T follicular helper cell (primary cell): Measurements from ENCODE around the gene SPDYE4.
A peak's percentile ranks its signal among the peaks of the same experiment; 100 is the strongest.

Experiments used
- DNase-seq: peaks from one replicate; pipeline ENCODE4 v3.0.0-alpha.2; 2020; ENCODE audit warnings: low read depth

The SPDYE4 gene

DNA sequence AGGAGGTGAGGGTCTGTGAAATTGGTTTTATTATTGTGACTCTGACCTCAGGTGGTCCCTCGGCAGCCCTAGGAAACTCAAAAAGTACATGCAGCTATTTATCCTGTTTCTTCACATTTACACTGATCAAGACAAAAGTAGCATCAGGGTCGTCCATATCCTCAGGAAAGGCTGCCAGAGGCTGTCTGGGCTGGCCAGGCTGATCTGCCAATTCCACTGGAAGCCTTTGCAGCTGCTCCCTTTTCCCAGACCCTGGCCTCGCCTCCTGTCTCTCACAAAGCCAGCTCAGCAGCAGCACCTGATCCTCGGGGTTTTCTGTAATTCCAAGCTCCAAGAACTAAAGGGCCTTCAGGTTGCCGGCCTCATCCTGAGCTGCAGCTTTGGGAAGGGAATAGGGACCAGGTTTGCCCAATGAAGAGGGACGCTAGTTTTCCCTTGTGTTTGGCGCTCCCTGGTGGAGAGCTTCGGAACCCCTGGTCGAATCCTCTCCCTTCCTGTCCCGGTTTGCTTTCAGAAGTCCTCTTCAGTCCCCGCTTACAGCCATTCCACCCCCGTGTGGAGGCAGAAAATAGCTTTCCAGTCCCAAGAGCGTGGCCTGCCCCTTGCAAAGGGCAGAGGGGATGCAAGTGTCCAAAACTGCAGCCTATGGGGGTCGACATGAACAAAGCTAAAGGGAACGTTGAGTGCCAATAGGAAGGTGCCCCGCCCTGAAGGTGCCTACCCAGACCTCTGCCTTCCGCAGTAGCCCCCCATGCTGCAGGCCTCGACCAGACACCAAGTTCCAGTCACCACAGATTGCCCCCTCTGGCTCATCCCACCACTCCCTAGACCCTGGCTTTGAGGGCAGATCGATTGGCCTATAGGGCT lies 27.4 kb upstream of the SPDYE4 start:
- peak; percentile 35 for DNase-seq

DNA sequence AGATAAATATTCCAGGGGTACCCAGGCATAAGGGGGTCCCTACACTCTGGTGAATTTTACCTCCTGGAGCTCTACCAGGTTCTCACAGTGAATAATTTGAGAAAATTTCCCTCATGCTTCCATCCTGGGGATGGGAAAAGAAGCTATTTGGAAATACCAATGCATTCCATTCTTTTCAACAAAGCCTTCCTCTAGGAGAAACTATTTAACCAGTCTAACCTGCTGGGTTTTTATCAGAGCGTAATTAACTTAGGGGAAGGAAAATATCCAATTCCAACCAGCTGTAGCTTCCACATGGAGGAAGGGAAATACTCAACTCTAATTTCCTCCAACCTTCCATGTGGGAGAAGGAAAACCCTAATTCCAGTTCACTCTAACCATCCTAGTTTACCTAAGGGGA lies 23.8 kb upstream of the SPDYE4 start:
- DNase-seq: no peak

DNA sequence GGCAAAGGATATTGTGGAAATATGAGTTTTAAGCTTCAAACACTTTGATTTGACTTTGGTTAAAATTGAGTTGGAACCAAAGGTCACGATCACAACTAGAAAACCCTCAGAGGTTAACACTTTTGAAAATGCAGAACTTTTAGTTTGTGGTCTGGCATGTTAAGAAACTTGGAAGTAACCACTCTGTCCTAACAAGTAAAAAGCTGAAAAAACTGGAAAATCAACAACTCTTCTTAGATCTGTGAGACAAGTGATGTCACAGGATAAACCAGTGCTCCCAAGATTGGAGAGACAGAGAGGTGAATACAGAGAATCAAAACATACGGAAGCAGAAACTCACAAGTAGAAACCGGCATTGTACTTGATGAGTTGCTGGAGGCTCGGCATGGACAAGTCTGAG lies 23.4 kb upstream of the SPDYE4 start:
- DNase-seq: no peak

DNA sequence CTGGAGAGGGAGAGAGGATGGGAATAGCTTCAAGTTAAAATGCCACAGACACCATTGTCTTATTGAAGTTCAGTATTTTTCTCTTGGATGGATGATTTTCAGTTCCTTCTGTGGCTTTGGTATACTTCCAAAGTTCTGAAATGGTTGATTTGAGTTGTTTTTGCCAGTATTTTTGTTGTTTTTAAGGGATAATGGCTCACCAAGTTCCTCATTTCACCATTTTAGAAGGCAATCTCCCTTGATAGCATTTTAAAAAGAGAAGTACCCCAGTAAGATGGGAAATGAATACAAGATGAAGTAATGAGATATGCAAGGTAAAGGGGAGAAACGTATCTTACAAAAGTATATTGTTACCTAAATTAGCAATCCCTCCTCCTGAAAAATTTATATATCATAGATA lies 18.5 kb upstream of the SPDYE4 start:
- DNase-seq: no peak

DNA sequence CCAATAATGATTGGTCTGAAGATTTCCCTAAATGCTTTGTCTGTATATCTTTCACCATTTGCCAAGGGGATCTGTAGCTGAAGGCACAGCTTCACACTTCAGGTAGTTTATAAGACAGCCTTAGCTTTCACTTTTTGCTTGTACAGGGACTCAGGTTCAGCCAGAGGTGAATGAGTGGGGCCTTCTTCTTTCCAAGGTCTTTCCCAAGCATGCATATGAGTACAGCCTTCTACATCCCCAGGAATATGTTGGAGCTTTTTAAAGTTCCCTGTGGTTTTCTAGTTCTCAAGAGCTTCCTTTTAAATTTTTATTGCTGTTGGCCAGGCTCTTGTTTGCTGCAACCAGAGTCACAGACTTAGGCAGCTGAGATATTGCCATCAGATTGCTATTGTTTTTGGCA lies 17.9 kb upstream of the SPDYE4 start:
- DNase-seq: no peak

GRCh38 chr17:8766731-8767130 lies 8.4 kb upstream of the SPDYE4 start:
- DNase-seq: no peak

GRCh38 chr17:8762012-8762411 lies 3.7 kb upstream of the SPDYE4 start:
- DNase-seq: no peak

GRCh38 chr17:8757189-8757588 lies 1.2 kb downstream of the SPDYE4 start:
- no peak for DNase-seq

GRCh38 chr17:8755590-8756255 lies 2.6 kb downstream of the SPDYE4 start:
- DNase-seq: no peak

DNA sequence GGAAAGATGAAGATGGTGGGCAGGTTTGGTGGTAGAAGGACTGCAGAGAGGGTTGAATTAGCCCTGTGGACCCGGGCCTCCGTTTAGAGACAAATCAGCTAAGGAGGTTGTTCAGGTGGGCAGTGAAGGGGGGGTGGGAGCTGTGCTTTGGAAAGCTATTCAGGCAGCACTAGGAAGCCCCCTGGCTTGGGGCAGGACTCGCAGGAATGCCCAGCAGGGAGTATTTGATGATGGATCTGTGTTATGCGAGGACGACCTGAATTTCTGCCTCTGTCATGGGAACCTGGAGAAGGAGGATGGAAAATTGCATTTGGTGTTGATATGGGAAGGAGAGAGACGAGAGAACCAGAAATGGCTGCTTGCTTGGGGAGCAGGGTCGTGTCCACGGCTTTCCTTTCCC lies 3.5 kb downstream of the SPDYE4 start:
- DNase-seq: no peak

DNA sequence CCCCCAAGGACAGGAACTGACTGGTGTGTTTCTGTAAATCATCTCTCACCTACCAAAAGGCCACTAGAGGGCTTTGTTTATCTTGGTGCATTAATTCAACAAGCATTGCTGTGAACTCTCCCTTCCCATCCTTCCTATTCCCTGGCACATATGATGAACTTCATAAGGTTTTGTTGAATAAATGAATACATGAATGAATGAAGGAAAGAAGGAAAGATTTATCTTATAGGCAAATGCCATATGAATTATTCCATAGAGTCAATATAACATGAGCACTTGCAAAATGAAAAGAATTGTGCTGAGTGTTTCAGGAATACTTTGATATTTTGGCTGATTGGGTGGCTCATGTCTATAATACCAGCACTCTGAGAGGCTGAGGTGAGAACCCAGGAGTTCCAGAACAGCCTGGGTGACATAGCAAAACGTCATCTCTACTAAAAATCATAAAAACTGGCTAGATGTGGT lies 4.3 kb downstream of the SPDYE4 start:
- DNase-seq: no peak

GRCh38 chr17:8753136-8753975 lies 5.0 kb downstream of the SPDYE4 start:
- DNase-seq: no peak

GRCh38 chr17:8749616-8750015 lies 8.7 kb downstream of the SPDYE4 start:
- no peak for DNase-seq

GRCh38 chr17:8747742-8748141 lies 10.6 kb downstream of the SPDYE4 start:
- no peak for DNase-seq

DNA sequence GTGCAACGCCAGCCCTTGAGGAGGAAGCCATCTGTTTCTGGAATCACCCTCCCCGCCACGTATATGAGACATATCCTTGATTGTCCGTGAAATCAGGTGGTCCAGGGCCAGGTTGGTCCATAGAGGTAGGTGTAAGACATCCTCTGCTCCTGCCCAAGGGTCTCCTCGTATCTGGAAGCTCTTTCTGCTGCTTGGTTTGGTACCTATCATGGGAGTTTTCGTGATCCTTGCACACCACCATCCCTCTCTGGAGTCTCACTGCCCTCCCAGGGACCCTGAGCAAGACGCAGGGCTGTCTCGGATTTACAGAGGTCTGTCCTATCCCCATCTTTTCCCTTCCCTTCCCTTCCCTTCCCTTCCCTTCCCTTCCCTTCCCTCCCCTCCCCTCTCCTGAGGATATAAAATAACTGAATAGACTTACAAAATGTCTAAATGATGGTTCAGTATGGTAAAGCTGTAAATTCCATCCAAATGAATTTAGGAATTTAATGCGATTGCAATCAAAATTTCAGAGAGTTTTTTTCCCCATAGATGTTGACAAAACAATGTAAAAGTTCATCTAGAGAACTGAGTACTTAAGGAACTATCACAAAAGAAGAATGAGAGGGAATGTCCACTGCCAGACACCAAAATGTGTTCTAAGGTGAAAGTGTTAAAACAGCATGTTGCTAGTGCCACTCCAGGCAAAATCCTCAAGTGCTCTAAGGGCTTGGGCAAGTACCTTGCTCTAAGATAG lies 11.7 kb downstream of the SPDYE4 start:
- no peak for DNase-seq

DNA sequence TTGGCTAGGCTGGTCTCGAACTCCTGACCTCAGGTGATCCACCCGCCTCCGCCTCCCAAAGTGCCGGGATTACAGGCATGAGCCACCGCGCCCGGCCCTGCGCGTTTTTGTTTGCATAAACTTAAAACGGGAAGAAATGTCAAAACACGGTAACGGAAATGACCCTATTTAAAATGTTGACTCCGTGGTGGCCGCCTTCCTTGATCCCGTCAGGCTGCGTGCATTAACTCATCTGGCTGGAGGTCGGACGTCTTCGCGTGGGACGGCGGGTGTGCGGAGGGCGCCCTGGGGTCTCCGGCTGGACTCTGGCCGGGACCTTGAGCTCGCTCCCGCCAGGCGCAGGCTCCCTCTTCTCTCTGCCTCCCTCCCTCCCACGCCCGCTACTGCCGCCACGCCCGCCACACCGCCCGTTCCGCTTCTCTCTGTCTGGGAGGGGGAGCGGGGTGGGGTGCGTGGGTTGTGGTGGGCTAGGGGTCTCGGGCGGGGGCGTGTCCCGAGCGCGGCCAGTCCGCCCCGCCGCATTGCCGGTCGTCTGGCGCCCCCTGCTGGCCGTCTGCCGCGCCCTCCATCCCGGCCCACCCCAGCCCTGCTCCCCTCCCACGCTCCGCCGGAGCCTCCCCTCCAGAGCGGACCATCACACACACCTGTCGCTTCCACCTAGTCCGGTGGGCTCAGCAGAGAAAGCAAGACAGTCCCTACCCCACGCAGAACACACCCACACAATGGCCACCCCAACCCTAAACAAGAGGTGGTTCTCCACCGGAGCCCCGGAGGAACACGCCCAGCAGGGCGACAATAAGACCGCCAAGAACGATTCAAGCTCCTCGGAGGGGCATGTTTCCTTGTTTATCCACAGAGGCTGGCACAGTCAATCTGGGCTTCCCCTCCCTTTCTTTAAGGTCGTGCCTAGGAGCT lies 12.5 kb downstream of the SPDYE4 start:
- DNase-seq: peak; percentile 60

- DNase-seq: no peak
Observed at GRCh38 chr17:8744086-8744785, 14.1 kb downstream of the SPDYE4 start.

DNA sequence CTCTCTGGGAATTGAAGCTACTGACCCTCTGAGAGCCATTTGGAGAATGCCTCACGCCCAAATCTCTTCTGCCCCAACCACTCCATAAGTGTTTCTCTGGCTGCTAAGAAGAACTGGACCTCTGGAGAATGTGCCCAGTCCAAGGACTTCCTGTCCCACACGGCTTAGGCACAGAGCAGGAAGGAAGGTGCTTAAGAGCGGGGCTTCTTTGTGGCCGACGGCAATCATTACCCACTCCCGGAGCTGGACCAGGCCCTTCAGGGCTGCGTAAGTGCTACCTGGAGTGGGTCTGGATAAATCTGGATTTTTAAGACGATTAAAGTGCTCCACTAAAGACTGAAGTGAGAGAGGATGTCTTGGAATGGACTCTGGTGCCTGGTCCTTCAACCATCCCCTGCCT lies 15.5 kb downstream of the SPDYE4 start:
- DNase-seq: no peak

DNA sequence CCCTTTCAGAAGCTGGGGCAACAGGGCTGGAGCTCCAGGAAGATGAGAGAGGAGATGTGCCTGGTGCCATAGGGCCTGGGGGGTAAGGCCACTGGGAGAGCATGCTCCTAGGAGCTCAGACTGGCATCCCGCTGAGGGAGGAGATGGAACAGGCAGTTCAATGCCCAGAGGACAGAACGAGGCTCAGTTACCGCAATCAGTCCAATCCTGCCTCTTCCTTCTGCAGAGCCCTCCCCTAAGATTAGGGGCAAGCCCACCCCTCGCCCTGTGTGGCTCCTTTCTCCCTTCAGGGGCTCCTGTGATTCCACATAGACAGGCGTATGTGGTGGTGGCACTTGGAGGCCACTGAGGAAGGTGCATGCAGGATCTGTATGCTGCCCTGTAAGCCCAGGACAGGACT lies 16.1 kb downstream of the SPDYE4 start:
- no peak for DNase-seq

DNA sequence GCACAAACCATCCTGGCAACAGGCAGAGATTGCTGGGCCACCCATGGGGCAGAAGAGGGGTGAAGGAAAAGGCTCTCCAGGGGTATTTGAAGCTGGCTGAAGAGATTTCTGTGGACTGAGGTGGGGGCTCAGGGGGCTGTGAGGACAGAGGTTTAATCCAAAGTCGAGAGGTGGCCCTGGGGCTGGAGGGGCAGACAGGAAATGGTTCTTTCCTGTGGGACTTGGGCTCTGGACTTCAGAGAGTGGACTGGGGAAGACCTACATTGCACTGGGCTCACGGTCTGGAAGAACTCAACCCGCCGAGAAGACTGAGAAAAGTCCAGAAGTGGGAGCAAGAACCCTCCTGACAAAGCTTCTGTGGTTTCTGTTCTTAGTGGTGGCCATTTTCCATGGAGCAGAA lies 16.6 kb downstream of the SPDYE4 start:
- no peak for DNase-seq
